Fibroblast of skin of right biceps (primary cell): ENCODE data around the gene LRP2BP.
"Not testable (repeated sequence)": the region's sequence is repeated elsewhere in the genome, so short reads cannot be mapped to it uniquely, and the experiment has no call there.

Source experiments
- DNase-seq: peaks from one replicate; pipeline ENCODE4 v3.0.0-alpha.2; 2013

Gene LRP2BP

GRCh38 chr4:185394568-185395237 lies 1.0 kb downstream of the LRP2BP start:
- peak; percentile 30 for DNase-seq

DNA sequence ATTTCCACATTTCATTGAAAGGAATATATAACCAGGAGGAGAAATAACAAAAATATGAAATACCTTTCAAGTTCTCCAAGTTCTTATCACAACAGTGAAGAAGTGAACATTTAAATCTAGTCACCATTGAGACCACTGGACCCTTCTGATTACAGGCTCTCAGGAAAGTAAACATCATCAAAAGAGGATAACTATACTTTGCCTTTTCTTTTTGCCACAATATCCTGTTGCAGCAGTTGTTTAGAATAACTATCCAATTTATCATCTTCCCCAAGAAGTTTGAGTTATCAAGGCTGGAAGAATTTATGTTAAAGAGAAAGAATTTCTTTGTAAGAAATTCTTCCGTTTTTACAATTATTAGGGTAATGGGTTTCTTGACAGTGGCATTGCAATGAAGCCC lies 3.6 kb downstream of the LRP2BP start:
- DNase-seq = no peak

DNA sequence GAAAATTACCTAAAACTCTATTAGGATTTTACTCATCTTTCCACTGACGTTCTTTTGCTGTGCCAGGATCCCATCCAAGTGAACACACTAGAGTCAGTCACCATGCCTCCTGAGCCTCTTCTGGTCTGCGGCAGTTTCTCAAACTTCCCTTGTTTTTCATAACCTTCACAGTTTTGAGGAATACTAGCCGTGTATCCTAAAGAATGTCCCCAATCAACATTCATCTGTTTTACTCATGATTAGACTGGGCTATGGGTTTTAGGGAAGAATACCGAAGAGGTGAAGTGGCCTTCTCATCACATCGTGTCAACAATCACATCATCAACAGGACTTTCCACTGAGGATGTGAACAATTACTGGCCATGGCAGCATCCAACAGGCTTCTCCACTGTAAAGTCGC lies 4.8 kb downstream of the LRP2BP start:
- DNase-seq = no peak

GRCh38 chr4:185387957-185388356 lies 7.8 kb downstream of the LRP2BP start:
- DNase-seq = no peak

DNA sequence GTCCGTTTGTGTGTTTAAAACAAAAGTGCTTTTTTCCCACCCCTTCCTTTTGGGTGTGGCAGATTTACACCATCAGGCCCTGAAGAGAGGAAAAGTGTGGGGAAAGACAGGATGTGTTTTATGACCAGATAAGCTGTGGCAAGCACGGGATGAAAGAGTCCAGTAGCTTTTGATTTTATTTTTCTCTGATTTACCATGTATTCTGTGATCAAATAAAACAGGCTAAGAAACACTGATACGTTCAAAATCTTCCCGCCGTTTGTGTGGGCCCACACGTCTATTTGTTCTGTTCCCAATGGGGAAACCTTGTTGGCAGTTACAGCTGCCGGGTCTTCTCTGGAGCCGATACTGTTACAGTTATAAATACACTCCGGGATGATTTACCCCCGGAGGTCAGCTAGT lies 10.8 kb downstream of the LRP2BP start:
- no peak for DNase-seq

DNA sequence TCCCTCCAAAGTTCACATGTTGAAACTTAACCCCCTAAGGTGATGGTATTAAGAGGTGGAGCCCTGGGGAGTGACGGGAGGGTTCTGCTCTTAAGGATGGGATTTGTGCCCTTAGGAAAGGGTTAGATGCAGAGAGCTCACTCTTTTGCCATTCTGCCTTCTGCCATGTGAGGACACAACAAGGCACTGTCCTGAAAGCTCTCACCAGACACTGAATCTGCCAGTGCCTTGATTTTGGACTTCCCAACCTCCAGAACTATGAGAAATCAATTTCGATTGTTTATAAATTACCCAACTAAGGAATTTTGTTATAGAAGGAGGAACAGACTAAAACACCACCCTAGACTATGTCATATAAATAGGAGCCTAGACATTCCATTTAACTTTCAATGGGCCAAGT lies 11.7 kb downstream of the LRP2BP start:
- DNase-seq = no peak

DNA sequence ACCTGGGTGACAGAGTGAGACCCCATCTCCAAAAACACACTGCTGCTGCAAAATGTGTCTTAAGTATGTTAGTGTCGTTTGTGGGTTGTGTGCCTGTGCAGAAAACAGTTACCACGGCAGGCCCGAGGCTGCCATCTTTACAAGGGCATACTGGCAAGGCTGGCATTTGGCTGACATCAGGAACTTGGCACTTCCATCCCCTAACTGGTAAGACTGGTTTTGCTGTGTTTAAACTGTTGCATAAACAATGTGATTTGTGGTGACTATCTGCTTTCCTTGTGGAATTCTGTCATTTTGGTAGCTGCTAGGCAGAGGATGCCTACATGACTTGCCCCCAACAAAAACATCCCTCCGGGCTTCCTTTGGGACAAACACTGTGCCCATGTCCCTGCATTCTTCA lies 12.3 kb downstream of the LRP2BP start:
- no peak for DNase-seq

DNA sequence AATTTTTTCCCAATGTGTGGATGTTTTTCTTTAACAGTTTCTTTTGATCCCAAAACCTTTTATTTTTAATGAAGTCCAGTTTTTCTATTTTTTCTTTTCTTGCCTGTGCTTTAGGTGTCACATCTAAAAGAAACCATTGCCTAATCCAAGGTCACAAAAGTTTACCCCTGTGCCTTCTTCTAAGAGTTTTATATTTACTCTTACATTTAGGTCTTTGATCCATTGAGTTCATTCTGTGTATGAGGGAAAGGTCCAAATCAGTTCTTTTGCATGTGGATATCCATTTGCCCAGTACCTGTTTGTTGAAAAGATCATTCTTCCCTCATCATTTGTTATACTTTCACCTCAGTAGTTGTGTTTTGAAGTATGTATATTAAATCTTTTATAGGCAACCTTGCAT lies 13.0 kb downstream of the LRP2BP start:
- no peak for DNase-seq

- DNase-seq = peak; percentile 44
Observed at GRCh38 chr4:185381288-185382196, 14.2 kb downstream of the LRP2BP start.

GRCh38 chr4:185380320-185380719 lies 15.4 kb downstream of the LRP2BP start:
- DNase-seq = no peak

- no peak for DNase-seq
Observed at GRCh38 chr4:185379326-185380295, 16.1 kb downstream of the LRP2BP start.

- DNase-seq = no peak
Observed at GRCh38 chr4:185378264-185378663, 17.5 kb downstream of the LRP2BP start.

DNA sequence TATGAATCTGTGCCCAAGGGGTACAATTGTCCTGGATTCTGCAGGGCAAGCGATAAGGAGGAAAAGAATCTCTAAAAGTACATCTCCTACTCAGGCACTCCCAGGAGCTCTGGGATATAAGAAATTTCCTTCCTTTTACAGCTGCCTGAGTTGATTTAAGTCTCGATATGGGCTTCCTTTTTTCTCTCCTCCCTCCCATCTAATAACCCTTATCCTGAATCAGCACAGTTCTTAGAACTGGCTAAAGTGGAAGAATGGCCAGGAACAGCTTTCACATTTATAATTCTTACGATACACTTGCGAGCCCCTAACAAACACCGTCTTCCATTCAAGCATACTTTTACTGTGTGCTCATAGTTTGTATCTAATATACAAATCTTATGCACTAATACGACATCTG lies 21.2 kb downstream of the LRP2BP start:
- no peak for DNase-seq

DNA sequence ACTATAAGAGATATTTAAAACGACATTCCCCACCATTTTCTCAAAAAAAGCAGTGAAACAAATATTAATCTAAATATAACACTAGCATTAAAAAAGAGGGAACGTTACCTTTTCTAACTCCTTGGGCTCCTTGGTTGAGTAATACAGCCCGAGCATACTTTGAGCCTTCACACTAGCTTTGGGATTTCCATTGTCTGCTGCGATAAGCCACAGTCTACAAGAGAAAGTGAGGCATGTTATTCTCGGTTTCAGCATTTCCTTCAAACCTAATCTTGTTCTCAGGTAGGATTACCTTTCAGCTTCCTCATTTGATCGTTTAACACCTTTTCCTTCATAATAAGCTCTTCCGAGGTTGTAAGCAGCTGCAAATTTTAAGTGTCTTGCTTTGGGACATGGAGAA lies 21.7 kb downstream of the LRP2BP start:
- no peak for DNase-seq

DNA sequence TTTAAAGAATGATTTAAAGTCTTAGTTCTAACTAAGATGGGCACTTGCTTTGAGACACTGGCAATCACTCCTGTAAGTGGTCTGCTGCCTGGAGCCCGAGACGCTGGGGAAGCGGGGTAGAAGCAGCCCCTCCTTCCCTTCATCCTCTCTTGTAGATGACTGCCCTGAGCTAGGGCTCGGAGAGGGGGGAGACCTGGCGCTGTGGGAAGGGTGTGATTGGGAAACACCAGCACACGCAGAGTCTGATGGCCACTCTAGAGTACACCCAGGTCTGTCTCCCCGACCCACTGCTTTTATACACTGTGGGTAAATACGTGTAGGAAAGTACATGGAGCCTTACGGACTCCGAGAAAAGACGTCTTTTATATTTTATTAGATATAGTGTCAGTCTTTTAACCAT lies 24.0 kb downstream of the LRP2BP start:
- no peak for DNase-seq

- DNase-seq = no peak
Observed at GRCh38 chr4:185370268-185370949, 25.3 kb downstream of the LRP2BP start.

GRCh38 chr4:185369731-185370130 lies 26.0 kb downstream of the LRP2BP start:
- DNase-seq = peak; percentile 35

DNA sequence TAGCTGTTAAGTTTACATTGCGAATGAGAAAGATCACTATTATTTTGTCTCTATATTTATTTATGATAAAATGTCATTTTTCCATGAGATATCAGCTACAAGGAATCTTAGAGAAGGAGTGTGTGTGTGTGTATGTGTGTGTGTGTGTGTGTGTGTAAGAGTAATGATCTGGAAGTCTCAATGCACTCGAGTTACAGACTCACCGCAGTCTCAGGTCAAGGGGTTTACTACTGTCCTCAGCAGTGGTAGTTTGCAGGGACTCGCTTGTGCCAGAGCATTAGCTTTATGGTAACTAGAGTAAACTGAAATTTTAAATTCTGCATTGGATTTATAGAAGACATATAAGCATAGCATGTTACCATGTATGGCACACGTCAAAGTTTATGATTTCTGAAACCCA lies 30.8 kb downstream of the LRP2BP start:
- DNase-seq = no peak

- no peak for DNase-seq
Observed at GRCh38 chr4:185363251-185363650, 32.5 kb downstream of the LRP2BP start.

DNA sequence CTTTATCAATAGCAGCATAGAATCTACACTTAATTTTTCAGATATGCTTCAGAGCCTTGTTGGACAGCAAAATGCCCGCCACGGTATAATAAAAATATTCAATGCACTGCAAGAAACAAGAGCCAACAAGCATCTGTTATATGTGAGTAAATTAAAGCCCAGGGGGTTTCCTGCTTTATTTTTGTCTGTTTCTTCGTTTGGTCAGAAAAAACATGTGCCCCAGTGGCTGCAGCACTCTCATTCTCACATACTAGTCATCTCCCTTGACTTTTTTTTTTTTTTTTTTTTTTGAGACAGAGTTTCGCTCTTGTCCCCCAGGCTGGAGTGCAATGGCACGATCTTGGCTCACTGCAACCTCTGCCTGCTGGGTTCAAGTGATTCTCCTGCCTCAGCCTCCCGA lies 33.2 kb downstream of the LRP2BP start:
- DNase-seq = not testable (repeated sequence)

DNA sequence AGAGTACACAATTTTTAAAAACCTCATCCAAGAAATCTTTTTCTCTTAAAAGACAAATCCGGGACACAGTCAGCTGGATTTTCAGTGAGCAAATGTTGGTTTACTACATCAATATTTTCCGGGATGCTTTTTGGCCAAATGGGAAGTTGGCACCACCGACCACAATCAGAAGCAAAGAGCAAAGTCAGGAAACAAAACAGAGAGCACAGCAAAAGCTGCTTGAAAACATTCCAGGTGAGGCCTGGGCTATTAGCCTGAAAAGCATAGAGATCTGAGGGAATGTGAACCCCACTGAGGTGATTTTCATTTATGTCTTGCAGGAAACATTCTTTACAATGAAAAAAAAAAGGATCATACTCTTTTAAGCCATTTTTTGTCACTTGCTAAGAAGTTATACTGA lies 33.9 kb downstream of the LRP2BP start:
- no peak for DNase-seq

DNA sequence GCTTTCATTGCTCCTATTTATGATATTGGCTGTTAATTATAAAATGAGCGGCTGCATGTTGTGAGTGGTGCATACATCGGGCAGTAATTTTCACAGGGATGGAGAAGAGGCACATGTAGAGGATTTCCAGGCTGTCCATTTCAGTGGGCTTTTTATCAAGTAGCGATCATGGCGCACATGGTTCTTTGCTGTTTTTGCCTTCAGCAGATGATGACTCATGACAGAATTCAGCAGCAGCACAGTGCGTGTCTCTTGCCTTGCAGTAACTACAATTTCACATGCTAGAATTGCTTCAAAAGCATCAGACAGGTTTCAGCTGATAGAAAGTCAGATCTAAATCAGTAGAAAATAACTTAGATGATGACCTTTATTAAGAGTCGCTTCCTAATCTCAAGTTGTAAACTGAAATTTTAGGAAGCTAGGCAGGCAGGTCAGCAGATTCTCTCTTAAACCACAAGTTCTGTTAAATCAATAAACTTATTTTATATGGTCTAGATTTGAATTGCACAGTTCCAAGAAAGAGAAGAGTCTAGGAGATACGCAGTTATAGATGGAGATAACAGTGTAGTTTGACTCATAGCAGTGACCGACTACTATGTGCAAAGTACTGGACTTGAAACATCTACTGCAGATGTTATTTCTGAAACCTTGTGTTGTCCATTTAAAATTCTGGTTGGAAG lies 35.8 kb downstream of the LRP2BP start:
- peak; percentile 61 for DNase-seq
